Peyer's patch (tissue), 4 donors: ENCODE measurements around the gene DSCAML1.

Experiments
- CTCF ChIP-seq, 6 experiments: fragments of 450-650 bp in 4 of 6; fragments of 200-600 bp in 2 of 6; sonication (generic) in 1 of 6; IDR thresholded peaks; one replicate each; pipeline ENCODE4 v1.5.1; 2017 to 2019; ENCODE audit warnings: antibody characterized with exemption in 6 of 6, mild to moderate bottlenecking in 3 of 6, moderate library complexity in 1 of 6
- POLR2A ChIP-seq, 2 donors: fragments of 450-650 bp; IDR thresholded peaks; one replicate each; pipeline ENCODE4 v1.5.1; 2017; ENCODE audit warnings: antibody characterized with exemption in 2 of 2, mild to moderate bottlenecking in 2 of 2, moderate library complexity in 2 of 2

- TF ChIP-seq CTCF (IDR thresholded peaks at IDR 0.05) (no peak), POLR2A (IDR thresholded peaks at IDR 0.05) (no peak)
Observed at GRCh38 chr11:117545706-117546105, 251.3 kb downstream of the DSCAML1 start.
